HG03439 (cell line): ENCODE results near the gene SLC25A21.
"Not testable (repeated sequence)": the region's sequence is repeated elsewhere in the genome, so short reads cannot be mapped to it uniquely, and the experiment has no call there.

Experiments used
- ATAC-seq: cut with Tn5 transposase; IDR thresholded peaks from one replicate; pipeline ENCODE4 v1.9.1; 2021; ENCODE audit warnings: mild to moderate bottlenecking, moderate library complexity; ENCODE audit not compliant: unreplicated experiment

The SLC25A21 gene

DNA sequence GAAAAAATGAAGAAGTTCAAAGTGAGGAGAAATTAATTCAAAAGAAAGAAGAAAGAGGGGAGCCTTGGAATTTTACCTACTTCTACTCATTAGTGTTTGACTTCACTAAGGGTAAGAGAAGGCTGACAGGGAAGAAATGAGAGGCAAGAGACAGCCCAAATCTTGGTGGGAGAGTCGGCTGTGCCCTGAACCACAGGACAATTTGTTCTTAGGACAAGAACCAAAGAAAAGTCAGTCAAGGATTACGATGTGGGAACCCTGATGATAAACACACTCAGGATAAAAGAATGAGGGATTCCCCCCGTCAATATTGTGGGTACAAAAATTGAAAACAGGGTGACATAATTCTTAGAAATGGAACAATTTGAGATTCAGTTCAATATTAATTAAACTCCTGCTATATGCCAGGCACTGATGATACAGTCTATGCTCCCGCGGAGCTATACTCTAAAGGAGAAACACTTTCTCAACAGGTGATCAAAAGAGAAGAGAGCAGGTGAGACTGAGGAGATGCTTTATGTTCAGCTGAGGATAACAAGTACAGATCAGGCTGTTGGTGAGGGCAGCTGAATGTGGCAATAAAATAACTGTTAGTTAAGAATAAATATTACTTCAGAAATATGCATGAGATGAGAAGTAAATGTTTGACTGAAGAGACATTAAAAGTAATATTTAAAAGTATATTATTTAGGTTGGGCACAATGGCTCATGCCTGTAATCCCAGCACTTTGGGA lies 175.4 kb downstream of the SLC25A21 start:
- no peak for ATAC-seq

DNA sequence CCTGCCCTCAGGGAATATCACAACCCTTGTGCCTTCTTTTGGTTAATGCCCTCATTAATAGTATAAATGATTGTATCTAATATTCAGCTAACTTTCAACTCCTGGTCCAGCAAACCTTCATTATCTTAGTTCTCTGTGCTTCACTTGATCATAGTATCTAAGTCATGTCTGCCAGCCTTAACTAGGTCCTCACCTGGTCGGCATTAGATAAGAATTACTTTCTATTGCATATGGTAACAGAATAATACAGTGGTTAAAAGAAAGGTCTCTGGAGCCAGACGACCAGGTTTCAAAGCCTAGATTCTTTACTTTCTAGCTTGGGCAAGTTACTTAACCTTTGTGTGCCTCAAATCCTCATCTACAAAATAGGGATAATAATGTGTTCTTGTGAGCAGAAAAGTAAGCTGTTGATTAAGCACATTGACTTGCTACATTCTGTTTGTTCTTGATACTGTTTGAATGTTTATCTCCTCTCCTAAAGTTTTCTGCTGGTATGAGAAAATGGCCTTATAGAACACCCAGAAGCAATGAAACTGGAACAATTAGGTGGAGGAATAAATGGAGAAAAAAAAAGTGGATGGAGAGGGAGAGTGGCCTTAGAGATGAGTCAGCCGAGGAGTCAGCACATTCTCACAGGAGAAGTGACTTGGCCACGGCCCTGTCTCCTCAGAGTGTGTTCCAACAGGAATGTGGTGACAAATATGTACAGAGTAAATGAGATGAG lies 176.1 kb downstream of the SLC25A21 start:
- ATAC-seq, result no peak

DNA sequence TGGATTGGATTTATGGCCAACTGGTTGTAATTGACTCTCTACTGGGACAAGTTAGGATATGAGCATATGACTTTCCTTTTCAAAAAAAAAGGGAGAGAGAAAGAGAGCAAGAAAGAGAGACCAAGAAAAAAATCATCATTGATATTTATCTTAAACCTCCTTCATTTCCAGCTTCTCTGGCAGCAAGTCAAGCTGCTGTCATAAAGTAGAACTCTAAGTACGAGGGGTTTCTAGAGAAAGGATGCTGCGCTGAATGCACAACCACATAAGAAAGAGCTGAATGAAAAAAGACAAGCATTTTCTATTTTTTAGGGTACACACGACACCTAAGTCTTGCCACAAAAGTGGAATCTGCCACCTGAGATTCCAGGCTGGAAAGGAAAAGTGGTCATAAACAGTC lies 182.6 kb downstream of the SLC25A21 start:
- no peak for ATAC-seq

DNA sequence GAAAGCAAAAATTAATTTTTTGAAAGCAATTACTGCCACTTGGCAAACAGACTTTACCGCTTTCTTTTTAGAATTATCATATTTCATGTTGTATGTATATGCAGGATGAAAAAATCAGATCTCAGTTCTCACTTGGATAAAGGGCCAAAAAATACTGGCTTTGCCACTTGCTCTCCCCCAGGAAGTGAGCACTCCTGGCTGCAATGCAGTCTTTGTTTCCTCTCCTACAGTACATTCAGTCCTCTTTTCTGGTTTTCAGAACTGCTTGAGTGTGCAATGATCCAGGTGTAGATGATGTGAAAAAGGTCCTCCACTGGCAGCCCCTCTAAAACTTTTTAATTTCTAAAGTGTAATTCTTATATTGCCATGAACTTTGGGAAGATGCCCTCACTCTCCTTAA lies 183.4 kb downstream of the SLC25A21 start:
- no peak for ATAC-seq

DNA sequence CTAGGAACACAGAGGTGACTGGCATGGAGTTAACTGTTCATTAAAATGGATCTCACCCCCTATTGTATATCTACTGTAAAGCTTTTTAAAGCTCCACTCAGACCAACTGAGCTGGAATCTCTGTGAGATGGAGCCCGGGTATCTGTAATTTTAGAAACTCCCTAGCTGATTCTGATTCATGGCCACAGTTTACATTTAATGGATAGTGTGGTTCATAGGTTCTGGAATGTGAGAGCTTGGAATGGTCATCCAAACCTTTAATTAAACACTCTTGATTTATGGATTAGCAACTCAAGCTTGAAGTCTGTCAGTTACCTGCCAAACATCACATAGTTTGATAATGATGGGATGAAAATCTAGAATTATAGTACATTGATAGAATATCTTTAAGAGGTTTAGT lies 183.8 kb downstream of the SLC25A21 start:
- ATAC-seq, result no peak

GRCh38 chr14:36986407-36986806 lies 186.0 kb downstream of the SLC25A21 start:
- ATAC-seq, result no peak

DNA sequence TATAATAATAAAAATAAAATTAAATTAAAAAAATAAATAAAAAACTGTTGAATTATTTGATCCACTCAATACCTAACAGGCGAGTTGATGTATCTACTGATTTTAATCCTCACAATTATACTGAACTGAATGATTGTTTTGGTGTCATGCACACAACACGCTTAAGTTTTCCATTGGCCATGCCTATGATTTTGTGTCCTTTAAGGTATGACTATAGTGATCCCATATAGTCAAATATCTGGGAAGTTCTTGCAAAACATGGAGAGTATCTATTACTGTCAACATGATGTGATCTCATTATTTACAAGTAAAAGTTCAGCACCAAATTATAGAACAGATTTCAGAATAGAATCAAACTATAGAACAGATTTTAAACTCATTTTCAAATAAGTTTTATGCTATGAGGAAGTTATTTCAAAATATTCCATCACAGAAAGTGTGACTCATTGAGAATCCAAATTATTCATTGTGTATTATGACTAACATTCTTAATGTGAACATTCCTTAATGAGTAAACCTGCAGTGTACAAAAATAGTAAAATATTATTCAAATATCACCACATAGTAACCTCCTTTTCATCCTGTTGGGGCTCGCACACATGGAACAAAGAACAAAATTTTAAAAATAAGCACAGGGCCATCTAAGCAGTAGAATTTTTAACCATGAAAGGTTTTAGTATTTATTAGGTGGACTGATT lies 190.4 kb downstream of the SLC25A21 start:
- no peak for ATAC-seq

DNA sequence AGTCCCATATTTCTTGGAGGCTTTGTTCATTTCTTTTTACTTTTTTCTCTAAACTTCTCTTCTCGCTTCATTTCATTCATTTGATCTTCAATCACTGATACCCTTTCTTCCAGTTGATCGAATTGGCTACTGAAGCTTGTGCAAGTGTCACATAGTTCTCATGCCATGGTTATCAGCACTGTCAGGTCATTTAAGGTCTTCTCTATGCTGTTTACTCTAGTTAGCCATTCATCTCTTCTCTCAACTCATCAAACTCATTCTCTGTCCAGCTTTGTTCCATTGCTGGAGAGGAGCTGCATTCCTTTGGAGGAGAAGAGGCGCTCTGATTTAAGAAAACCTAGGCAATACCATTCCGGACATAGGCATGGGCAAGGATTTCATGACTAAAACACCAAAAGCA lies 192.0 kb downstream of the SLC25A21 start:
- not testable (repeated sequence) for ATAC-seq

DNA sequence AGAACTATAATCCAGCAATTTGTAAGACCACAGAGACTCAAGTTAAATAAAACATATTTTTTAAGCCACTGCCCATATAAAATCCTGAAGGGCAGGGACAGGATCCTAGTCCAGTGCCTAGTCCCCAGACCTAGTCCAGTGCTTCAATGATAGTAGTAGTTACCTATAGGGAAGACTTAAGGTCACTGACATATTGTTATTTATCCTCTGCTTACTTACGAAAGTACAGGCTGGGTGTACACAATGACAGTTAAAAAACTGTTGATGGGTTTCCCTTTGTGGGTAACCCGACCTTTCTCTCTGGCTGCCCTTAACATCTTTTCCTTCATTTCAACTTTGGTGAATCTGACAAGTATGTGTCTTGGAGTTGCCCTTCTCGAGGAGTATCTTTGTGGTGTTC lies 192.5 kb downstream of the SLC25A21 start:
- no peak for ATAC-seq

GRCh38 chr14:36976571-36977023 lies 195.8 kb downstream of the SLC25A21 start:
- ATAC-seq, result no peak

- ATAC-seq, result no peak
These were observed 196.6 kb downstream of the SLC25A21 start for GRCh38 chr14:36975834-36976233.

GRCh38 chr14:36974985-36975384 lies 197.4 kb downstream of the SLC25A21 start:
- ATAC-seq, result no peak

DNA sequence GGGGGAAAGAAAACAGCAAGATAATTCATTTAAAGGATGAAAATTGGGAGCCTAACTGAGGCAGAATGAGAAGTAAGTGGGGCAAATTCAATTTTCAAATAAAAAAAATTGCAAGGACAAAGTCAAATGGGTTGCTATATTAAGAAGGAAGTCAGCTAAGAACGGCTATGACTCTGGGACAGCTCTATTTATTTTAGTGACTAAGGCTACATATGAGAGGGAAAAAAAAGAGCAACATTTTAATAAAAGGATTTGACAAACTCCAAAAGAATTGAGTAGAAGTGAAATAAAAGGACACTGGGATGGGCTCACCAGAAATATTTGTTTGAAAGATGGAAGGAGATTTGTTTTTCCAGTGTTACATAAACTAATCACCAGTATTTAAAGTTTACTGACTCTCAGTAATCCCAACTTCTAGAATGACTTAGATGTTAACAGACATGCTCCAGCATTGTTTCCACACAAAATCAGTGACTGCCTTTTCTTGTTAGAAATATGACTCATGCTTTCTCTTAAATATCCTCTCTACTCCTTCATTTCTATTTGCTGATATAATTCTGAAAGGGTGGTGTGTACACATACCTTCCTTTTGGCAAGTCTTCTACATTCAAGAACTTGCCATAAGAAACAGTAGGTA lies 198.5 kb downstream of the SLC25A21 start:
- no peak for ATAC-seq

DNA sequence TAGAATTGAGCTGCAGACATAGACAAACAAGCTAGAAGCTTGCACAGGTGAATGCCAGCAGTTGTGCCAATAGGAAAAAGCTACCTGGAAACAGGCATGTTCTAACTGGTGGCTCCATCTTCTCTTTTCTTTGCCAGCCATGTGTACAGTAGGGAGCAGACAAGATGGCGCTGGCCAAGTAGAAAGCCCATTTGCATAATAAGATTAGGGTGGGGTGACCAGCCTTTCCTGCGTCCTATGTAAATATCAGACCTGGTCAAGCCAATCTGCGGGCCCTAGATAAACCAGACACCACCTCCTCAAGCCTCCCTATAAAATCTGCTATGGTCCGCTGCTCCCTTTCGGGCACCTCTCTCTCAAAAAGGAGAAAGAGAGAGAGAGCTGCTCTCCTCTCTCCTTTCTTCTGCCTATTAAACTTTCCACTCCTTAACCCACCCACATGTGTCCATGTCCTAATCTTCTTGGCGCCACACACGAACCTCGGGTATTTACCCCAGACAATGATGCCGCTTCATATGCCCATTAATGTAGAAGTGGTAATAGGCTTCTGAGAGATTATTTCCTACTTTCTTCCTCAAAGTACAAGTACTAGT lies 201.0 kb downstream of the SLC25A21 start:
- no peak for ATAC-seq

GRCh38 chr14:36967892-36968555 lies 204.4 kb downstream of the SLC25A21 start:
- ATAC-seq, result no peak

DNA sequence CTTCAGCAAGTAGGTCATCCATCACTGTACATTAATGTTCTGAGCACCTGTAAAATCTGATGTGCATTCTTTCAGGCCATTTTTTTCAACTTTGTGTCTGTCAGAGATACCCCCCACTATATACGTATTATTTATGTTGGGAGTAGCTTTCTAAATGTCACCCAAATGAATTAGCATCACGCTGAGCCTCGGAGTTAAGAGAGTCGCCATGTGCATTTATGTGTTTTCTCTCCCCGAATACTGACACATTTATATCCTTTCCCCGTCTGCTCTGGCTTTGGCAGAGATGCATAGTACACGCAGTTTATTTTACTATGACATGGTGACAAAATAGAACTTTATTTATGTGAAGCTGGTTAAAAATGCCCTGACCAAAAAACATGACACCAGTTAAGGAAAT lies 216.4 kb downstream of the SLC25A21 start:
- no peak for ATAC-seq

GRCh38 chr14:36955376-36955775 lies 217.0 kb downstream of the SLC25A21 start:
- no peak for ATAC-seq

GRCh38 chr14:36952689-36953088 lies 219.7 kb downstream of the SLC25A21 start:
- no peak for ATAC-seq

GRCh38 chr14:36951380-36951911 lies 221.0 kb downstream of the SLC25A21 start:
- ATAC-seq, result no peak

DNA sequence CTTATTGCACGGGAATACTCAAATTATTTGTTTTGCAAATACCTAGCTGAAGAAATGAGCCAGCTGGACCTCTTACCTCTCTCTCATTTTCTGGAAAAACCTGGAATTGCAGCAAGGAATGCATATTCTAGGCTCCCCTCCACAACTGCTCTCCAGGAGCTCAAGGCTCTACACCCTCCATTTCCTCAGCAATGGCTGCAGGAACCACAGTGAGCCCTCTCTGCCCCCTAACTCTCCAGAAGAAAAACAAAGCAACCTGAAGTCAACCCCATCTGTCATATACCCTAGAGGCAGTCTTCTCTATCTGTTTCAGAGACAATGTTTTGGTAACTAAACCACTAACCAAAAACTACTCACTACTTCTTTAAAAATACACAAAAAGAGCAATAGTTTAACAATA lies 221.6 kb downstream of the SLC25A21 start:
- ATAC-seq, result no peak
